Measurements from ENCODE around the gene IGFBP3.

GRCh38 chr7:45969940-45970339, 48.9 kb upstream of the IGFBP3 start:
- TF ChIP-seq POLR2A (IDR thresholded peaks at IDR 0.05; ENCODE audit: low read length), result no peak
- TF ChIP-seq GATA1 (IDR thresholded peaks at IDR 0.05; ENCODE audit: low read depth, low read length), result no peak
